Stomach smooth muscle (tissue), 2 donors: ENCODE data around the gene GTF2IRD1.
"Not testable (repeated sequence)": the region's sequence is repeated elsewhere in the genome, so short reads cannot be mapped to it uniquely, and the experiment has no call there.

Source experiments
- H3K27ac ChIP-seq: one replicate; pipeline ENCODE4 v1.7.0; 2013; ENCODE audit warnings: mild to moderate bottlenecking, low read length, inconsistent platforms
- H3K27me3 ChIP-seq, 2 donors: one replicate each; pipeline ENCODE4 v1.7.0; 2013; ENCODE audit warnings: low read length in 2 of 2; ENCODE audit not compliant: insufficient read depth in 2 of 2, control insufficient read depth in 1 of 2
- H3K36me3 ChIP-seq, 2 donors: one replicate each; pipeline ENCODE4 v1.7.0; 2013; ENCODE audit warnings: low read length in 2 of 2; ENCODE audit not compliant: control insufficient read depth in 2 of 2, insufficient read depth in 2 of 2
- H3K4me1 ChIP-seq: one replicate; pipeline ENCODE4 v1.7.0; 2013; ENCODE audit warnings: low read length; ENCODE audit not compliant: control insufficient read depth, insufficient read depth
- H3K4me3 ChIP-seq, 2 donors: one replicate each; pipeline ENCODE4 v1.7.0; 2013; ENCODE audit warnings: low read length in 2 of 2
- H3K9ac ChIP-seq, 2 donors: one replicate each; pipeline ENCODE4 v1.7.0; 2013; ENCODE audit warnings: low read length in 2 of 2, mild to moderate bottlenecking in 1 of 2
- H3K9me3 ChIP-seq, 2 donors: one replicate each; pipeline ENCODE4 v1.7.0; 2013; ENCODE audit warnings: low read length in 2 of 2; ENCODE audit not compliant: control insufficient read depth in 2 of 2
- donor health status: healthy.
- donor health status: Pancreatic carcinoma.

Gene GTF2IRD1, protein sequence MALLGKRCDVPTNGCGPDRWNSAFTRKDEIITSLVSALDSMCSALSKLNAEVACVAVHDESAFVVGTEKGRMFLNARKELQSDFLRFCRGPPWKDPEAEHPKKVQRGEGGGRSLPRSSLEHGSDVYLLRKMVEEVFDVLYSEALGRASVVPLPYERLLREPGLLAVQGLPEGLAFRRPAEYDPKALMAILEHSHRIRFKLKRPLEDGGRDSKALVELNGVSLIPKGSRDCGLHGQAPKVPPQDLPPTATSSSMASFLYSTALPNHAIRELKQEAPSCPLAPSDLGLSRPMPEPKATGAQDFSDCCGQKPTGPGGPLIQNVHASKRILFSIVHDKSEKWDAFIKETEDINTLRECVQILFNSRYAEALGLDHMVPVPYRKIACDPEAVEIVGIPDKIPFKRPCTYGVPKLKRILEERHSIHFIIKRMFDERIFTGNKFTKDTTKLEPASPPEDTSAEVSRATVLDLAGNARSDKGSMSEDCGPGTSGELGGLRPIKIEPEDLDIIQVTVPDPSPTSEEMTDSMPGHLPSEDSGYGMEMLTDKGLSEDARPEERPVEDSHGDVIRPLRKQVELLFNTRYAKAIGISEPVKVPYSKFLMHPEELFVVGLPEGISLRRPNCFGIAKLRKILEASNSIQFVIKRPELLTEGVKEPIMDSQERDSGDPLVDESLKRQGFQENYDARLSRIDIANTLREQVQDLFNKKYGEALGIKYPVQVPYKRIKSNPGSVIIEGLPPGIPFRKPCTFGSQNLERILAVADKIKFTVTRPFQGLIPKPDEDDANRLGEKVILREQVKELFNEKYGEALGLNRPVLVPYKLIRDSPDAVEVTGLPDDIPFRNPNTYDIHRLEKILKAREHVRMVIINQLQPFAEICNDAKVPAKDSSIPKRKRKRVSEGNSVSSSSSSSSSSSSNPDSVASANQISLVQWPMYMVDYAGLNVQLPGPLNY

GRCh38 chr7:74453322-74454011 is at the start of gene GTF2IRD1:
TSS of gene GTF2IRD1 (plus strand) at chr7:74453906. CDS start at chr7:74508081, 54,175 bp downstream.
- Histone ChIP-seq H3K9ac (peak within 1 kb of the TSS; percentile 81 to 82), H3K9me3 (no peaks in the 10 kb centered on the region), H3K36me3 (no peaks in the 10 kb centered on the region), H3K27me3 (no peaks in the 10 kb centered on the region), H3K4me1 (peaks cover 20% of the 10 kb centered on the region), H3K4me3 (peak within 1 kb of the TSS; percentile 62 to 73), H3K27ac (peak within 1 kb of the TSS; percentile 89)

GRCh38 chr7:74404388-74404700 is 49.4 kb upstream of the GTF2IRD1 start:
- no peak overlapping the region for H3K27ac ChIP-seq
- no peak overlapping the region for H3K9ac ChIP-seq
- no peak overlapping the region for H3K4me3 ChIP-seq

GRCh38 chr7:74404741-74405140 is 49.0 kb upstream of the GTF2IRD1 start:
- H3K36me3 ChIP-seq, result peaks cover 8 to 22% of the 10 kb centered on the region in 2 donors
- H3K4me1 ChIP-seq, result no peaks in the 10 kb centered on the region

More at GRCh38 chr7:74404388-74404700, 49.4 kb upstream of the GTF2IRD1 start:
- Histone ChIP-seq H3K9me3 (no peaks in the 10 kb centered on the region), H3K27me3 (no peaks in the 10 kb centered on the region), H3K36me3 (peaks cover 8 to 22% of the 10 kb centered on the region in 2 donors), H3K4me1 (no peaks in the 10 kb centered on the region)

GRCh38 chr7:74405191-74405898 is 48.4 kb upstream of the GTF2IRD1 start:
- Histone ChIP-seq H3K27me3 (no peaks in the 10 kb centered on the region), H3K9me3 (no peaks in the 10 kb centered on the region), H3K4me3 (no peak overlapping the region), H3K27ac (no peak overlapping the region), H3K36me3 (peaks cover 8 to 19% of the 10 kb centered on the region in 2 donors), H3K9ac (no peak overlapping the region), H3K4me1 (no peaks in the 10 kb centered on the region)

More at GRCh38 chr7:74404741-74405140, 49.0 kb upstream of the GTF2IRD1 start:
- H3K27me3 ChIP-seq, result no peaks in the 10 kb centered on the region
- H3K4me3 ChIP-seq, result no peak overlapping the region
- H3K9me3 ChIP-seq, result no peaks in the 10 kb centered on the region
- no peak overlapping the region for H3K9ac ChIP-seq
- H3K27ac ChIP-seq, result no peak overlapping the region

DNA sequence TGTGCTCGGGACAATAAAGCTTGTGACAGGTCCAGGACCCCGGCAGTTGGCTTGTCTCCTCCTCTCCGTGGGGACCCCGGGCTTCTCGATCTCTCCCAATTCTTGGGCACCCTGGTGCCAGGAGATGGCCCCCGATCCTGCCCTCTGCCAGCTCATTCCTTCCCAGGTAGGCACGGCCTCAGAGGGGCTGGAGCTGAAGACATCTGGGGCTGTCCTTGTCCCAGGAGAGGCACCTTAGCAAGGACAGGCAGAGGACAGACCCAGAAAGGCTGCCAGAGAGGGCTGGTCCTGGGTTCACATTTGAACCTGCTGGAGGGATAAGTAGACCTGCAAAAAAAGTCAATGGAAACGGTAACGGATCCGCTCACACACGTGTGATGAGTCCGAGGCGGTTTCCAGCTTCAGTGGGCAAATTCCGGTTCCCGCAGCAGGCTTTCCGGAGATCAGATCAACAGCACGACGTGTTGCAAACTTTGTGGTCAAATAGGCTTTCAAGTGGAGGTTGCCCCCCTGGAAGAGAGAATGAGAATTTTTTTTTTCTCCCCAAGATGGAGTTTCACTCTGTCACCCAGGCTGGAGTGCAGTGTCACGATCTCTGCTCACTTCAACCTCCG is 47.7 kb upstream of the GTF2IRD1 start:
- no peak overlapping the region for H3K9ac ChIP-seq
- peaks cover 8 to 16% of the 10 kb centered on the region in 2 donors for H3K36me3 ChIP-seq
- peaks cover 0 to 2% of the 10 kb centered on the region in 2 donors for H3K27me3 ChIP-seq

DNA sequence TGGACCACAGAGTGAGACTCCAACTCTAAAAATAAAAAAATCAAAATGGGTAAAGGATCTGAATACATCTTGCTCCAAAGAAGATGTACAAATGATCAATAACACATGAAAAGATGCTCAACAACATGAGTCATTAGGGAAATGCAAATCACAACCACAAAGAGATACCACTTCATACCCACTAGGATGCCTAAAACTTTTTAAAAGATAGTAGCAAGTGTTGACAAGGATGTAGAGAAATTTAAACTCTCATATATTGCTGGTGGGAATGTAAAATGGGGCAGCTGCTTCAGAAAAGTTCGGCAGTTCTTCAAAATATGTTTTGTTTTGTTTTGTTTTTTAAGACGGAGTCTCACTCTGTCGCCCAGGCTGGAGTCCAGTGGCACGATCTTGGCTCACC is 45.7 kb upstream of the GTF2IRD1 start:
- no peak overlapping the region for H3K4me3 ChIP-seq
- H3K4me1 ChIP-seq, result no peaks in the 10 kb centered on the region
- H3K36me3 ChIP-seq, result peaks cover 6 to 10% of the 10 kb centered on the region in 2 donors
- no peak overlapping the region for H3K27ac ChIP-seq
- no peak overlapping the region for H3K9ac ChIP-seq
- no peaks in the 10 kb centered on the region for H3K9me3 ChIP-seq
- peaks cover 0 to 2% of the 10 kb centered on the region in 2 donors for H3K27me3 ChIP-seq

More for the DNA sequence above, 47.7 kb upstream of the GTF2IRD1 start:
- no peaks in the 10 kb centered on the region for H3K9me3 ChIP-seq
- no peaks in the 10 kb centered on the region for H3K4me1 ChIP-seq
- H3K27ac ChIP-seq, result no peak overlapping the region
- no peak overlapping the region for H3K4me3 ChIP-seq

GRCh38 chr7:74409571-74409970 is 44.1 kb upstream of the GTF2IRD1 start:
- Histone ChIP-seq H3K4me3 (no peak overlapping the region), H3K4me1 (no peaks in the 10 kb centered on the region), H3K36me3 (peaks cover 3% of the 10 kb centered on the region in 2 donors), H3K27ac (no peak overlapping the region), H3K9ac (no peak overlapping the region), H3K9me3 (no peaks in the 10 kb centered on the region), H3K27me3 (peaks cover 0 to 2% of the 10 kb centered on the region in 2 donors)

GRCh38 chr7:74410772-74411171 is 42.9 kb upstream of the GTF2IRD1 start:
- Histone ChIP-seq H3K9me3 (no peaks in the 10 kb centered on the region), H3K36me3 (no peaks in the 10 kb centered on the region), H3K27me3 (peaks cover 0 to 2% of the 10 kb centered on the region in 2 donors), H3K9ac (no peak overlapping the region), H3K27ac (no peak overlapping the region), H3K4me3 (no peak overlapping the region), H3K4me1 (no peaks in the 10 kb centered on the region)

DNA sequence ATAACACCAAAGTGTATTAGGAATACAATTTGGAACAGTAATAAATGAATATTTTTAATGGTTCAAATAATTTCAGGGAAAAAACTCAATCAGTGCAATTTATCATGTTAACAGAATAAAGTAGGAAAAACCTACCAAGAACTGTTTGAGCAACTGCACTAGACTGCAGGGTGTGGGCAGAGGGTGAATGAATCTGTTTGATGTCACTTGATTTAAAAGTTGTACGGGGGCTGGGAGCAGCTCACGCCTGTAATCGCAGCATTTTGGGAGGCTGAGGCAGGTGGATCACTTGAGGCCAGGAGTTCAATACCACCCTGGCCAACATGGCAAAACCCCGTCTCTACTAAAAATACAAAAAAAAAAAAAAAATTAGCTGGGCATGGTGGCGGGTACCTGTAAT is 42.1 kb upstream of the GTF2IRD1 start:
- not testable (repeated sequence) for H3K4me1 ChIP-seq, H3K27me3 ChIP-seq, H3K4me3 ChIP-seq, H3K27ac ChIP-seq, H3K9ac ChIP-seq, H3K9me3 ChIP-seq, H3K36me3 ChIP-seq
